Parathyroid adenoma (tissue), 2 donors: ENCODE measurements around the gene ROCK1.

ENCODE experiments used
- H2AFZ ChIP-seq: fragments of 300-600 bp; sonication (generic); one replicate; pipeline ENCODE4 v1.7.0; 2017; ENCODE audit warnings: antibody characterized with exemption, mild to moderate bottlenecking
- H3K27ac ChIP-seq: fragments of 300-600 bp; sonication (generic); one replicate; pipeline ENCODE4 v1.7.0; 2017
- H3K27me3 ChIP-seq: fragments of 300-600 bp; sonication (generic); one replicate; pipeline ENCODE4 v1.7.0; 2017; ENCODE audit warnings: low read length; ENCODE audit not compliant: control insufficient read depth, insufficient read depth
- H3K36me3 ChIP-seq: fragments of 300-600 bp; sonication (generic); one replicate; pipeline ENCODE4 v1.7.0; 2017; ENCODE audit warnings: low read length; ENCODE audit not compliant: control insufficient read depth, insufficient read depth
- H3K4me1 ChIP-seq: fragments of 300-600 bp; sonication (generic); one replicate; pipeline ENCODE4 v1.7.0; 2017; ENCODE audit warnings: control low read depth
- H3K4me2 ChIP-seq: fragments of 300-600 bp; sonication (generic); one replicate; pipeline ENCODE4 v1.7.0; 2017; ENCODE audit warnings: low read length
- H3K4me3 ChIP-seq: fragments of 300-600 bp; sonication (generic); one replicate; pipeline ENCODE4 v1.7.0; 2017; ENCODE audit warnings: low read depth, low read length
- H3K79me2 ChIP-seq: fragments of 300-600 bp; sonication (generic); one replicate; pipeline ENCODE4 v1.7.0; 2017; ENCODE audit warnings: control low read depth
- H3K9ac ChIP-seq: fragments of 300-600 bp; sonication (generic); one replicate; pipeline ENCODE4 v1.7.0; 2017; ENCODE audit warnings: mild to moderate bottlenecking
- H3K9me3 ChIP-seq: fragments of 300-600 bp; sonication (generic); one replicate; pipeline ENCODE4 v1.7.0; 2017; ENCODE audit warnings: low read length; ENCODE audit not compliant: control insufficient read depth
- CTCF ChIP-seq: fragments of 300-600 bp; sonication (generic); IDR thresholded peaks from one replicate; pipeline ENCODE4 v1.7.0; 2017; ENCODE audit warnings: antibody characterized with exemption, mild to moderate bottlenecking
- donor health status: primary hyperparathyroidism.

The ROCK1 gene

GRCh38 chr18:21111346-21112139, at the start of gene ROCK1:
TSS of gene ROCK1 (minus strand) at chr18:21111813. CDS start at chr18:21110910, 903 bp downstream.
- Histone ChIP-seq H3K4me3 (peak within 1 kb of the TSS; percentile 94), H3K79me2 (peaks cover 31% of the 10 kb centered on the region), H3K9ac (peak within 1 kb of the TSS; percentile 85), H2AFZ (peak within 1 kb of the TSS; percentile 98), H3K27ac (peak within 1 kb of the TSS; percentile 91), H3K4me2 (peak within 1 kb of the TSS; percentile 89), H3K36me3 (no peaks in the 10 kb centered on the region), H3K9me3 (no peaks in the 10 kb centered on the region), H3K4me1 (peaks cover 10% of the 10 kb centered on the region), H3K27me3 (no peaks in the 10 kb centered on the region)
- no peak for TF ChIP-seq CTCF

DNA sequence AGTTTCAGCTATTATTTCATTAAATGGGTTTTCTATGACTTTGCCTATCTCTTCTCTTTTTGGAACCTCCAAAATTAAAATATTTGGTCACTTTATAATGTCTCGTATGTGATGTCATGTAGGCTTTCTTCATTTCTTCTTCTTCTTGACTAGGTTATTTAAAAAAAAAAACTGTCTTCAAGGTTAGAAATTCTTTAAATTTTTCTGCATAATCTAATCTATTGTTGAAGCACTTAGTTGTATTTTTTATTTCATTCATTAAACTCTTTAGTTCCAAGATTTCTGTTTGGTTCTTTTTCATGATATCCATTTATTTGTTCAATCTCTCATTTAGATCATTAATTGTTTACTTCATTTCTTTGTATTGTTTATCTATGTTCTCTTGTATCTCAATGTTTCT, 43.8 kb upstream of the ROCK1 start:
- Histone ChIP-seq H3K36me3 (no peaks in the 10 kb centered on the region), H3K4me2 (no peak overlapping the region), H3K4me3 (no peak overlapping the region), H3K9ac (no peak overlapping the region), H3K27ac (no peak overlapping the region), H3K79me2 (no peaks in the 10 kb centered on the region), H3K9me3 (no peaks in the 10 kb centered on the region), H3K4me1 (no peaks in the 10 kb centered on the region), H2AFZ (no peak overlapping the region), H3K27me3 (no peaks in the 10 kb centered on the region)
- TF ChIP-seq CTCF: no peak

- H3K36me3 ChIP-seq: no peaks in the 10 kb centered on the region
- no peak overlapping the region for H3K27ac ChIP-seq
- no peaks in the 10 kb centered on the region for H3K27me3 ChIP-seq
- TF ChIP-seq CTCF: no peak
- H2AFZ ChIP-seq: no peak overlapping the region
- H3K9ac ChIP-seq: no peak overlapping the region
- no peaks in the 10 kb centered on the region for H3K9me3 ChIP-seq
- H3K4me1 ChIP-seq: no peaks in the 10 kb centered on the region
- H3K79me2 ChIP-seq: no peaks in the 10 kb centered on the region
- no peak overlapping the region for H3K4me3 ChIP-seq
- H3K4me2 ChIP-seq: no peak overlapping the region
These were observed 34.4 kb upstream of the ROCK1 start for GRCh38 chr18:21146016-21146415.

DNA sequence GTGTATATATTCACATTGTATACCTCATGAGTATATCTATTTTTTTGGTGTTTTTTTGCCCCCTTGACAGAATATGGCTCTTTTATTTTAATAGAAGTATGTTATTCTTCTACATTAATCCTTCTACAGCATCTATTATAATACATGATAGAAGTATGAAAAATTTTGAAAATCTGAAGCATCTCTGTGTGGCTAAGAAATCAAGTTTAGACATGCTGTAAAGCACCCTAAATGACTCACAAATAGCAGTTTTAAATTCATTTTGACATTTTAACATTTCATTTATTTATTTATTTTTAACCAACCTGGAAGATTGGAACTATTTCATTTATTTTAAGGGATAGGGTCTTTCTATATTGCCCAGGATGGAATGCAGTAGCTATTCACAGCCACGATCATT, 33.8 kb upstream of the ROCK1 start:
- Histone ChIP-seq H3K27ac (no peak overlapping the region), H3K27me3 (no peaks in the 10 kb centered on the region), H3K4me1 (no peaks in the 10 kb centered on the region), H3K4me3 (no peak overlapping the region), H3K36me3 (no peaks in the 10 kb centered on the region), H3K9me3 (no peaks in the 10 kb centered on the region), H2AFZ (no peak overlapping the region), H3K4me2 (no peak overlapping the region), H3K79me2 (no peaks in the 10 kb centered on the region), H3K9ac (no peak overlapping the region)
- TF ChIP-seq CTCF: no peak
